Measurements from ENCODE around the gene ZNF827.

DNA sequence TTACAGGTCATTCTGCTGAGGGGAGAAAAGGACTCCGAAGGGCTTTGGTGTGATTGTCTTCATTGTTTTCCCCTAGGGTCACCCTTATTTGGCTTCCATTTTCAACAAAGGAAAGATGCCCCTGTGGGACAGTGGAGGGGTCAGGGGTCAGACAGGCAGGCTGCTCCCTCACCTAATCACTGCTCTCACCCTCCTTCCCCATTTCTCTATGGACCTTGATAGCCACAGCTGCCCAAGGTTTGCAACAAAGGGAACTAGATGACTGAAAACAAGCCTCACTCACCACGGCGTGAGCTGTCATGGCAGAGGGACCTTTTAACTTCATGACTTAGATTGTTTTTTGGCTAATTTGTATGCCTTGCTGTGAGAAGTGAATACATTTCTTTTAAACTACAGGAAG is 218.0 kb downstream of the ZNF827 start:
- TF ChIP-seq, protein P1, sequence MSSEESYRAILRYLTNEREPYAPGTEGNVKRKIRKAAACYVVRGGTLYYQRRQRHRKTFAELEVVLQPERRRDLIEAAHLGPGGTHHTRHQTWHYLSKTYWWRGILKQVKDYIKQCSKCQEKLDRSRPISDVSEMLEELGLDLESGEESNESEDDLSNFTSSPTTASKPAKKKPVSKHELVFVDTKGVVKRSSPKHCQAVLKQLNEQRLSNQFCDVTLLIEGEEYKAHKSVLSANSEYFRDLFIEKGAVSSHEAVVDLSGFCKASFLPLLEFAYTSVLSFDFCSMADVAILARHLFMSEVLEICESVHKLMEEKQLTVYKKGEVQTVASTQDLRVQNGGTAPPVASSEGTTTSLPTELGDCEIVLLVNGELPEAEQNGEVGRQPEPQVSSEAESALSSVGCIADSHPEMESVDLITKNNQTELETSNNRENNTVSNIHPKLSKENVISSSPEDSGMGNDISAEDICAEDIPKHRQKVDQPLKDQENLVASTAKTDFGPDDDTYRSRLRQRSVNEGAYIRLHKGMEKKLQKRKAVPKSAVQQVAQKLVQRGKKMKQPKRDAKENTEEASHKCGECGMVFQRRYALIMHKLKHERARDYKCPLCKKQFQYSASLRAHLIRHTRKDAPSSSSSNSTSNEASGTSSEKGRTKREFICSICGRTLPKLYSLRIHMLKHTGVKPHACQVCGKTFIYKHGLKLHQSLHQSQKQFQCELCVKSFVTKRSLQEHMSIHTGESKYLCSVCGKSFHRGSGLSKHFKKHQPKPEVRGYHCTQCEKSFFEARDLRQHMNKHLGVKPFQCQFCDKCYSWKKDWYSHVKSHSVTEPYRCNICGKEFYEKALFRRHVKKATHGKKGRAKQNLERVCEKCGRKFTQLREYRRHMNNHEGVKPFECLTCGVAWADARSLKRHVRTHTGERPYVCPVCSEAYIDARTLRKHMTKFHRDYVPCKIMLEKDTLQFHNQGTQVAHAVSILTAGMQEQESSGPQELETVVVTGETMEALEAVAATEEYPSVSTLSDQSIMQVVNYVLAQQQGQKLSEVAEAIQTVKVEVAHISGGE (tag by site-specific recombination; conservative IDR thresholded peaks at IDR 0.05; ENCODE audit: low read depth), result no peak
- TF ChIP-seq ZNF830 (tag by site-specific recombination; IDR thresholded peaks at IDR 0.05; ENCODE audit: low read depth), result no peak
- TF ChIP-seq ZNF292 (tag by site-specific recombination; IDR thresholded peaks at IDR 0.05; ENCODE audit: borderline replicate concordance, low read depth), result no peak

Measured in HEK293 (cell line).